CD4-positive, alpha-beta T cell treated with Interleukin-10 for 1 hour (primary cell): ENCODE data around the gene SLC39A7.

Experiments
- DNase-seq: peaks from one replicate; pipeline ENCODE4 v3.0.0-alpha.2; 2020

Gene SLC39A7

DNA sequence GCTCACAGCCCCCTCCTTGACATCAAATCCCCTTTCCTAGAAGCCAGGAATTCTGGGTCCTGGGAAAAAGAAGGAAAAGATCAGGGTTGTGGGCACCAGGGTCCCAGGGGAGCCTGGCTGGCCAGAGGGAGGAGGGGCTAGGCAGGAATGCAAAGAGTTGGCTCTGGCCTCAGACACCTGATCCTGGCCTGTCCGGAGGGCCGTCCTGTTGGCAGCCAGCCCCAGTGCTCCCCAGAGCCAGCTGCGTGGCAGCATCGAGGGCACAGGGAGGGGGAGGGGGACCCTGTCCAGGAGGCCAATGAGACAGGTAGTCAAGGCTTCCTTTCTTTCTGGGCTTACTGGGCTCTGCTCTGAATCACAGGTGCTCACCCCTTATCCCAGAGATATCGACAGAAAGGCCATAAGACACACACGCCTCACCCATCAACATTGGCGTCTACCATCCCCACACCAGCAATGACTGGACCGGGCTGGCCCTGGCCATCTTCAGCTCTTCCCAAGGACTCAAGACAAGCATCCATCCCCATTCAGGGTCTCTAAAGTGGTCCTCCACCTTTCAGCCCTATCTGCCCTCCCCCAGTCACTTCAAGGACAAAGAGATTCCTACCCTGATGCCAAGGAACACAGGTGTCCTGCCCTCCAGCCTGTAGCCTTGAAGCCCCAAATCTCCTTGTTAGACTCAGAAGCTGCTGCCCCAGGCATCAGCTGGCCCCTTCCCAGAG lies 9.1 kb upstream of the SLC39A7 start:
- DNase-seq = no peak

DNA sequence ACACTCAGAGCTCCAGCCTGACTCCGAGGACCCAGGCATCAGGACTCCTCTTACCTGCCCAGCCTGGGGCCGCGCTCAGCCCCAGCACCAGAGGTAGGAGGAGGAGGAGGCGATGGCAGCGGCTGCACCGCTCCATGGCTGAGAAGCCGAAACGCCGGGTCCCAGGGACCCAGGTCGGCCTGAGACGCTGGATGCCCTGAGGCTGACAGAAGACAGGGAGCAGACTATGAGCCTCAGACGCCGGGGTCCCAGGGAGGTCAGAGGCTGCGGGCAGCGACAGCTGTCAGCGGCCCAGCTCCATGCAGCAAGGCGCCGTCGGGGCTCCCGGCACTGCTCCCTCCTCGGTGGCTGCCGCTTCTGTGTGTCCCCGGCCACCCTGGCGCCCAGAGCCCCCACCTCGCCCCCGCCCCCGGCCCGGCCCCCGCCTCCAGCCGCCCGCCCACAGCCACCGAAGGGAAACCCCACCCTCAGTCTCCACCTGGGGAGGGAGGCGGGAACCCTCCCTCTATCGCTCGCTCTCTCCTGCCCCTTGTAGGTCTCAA lies 8.5 kb upstream of the SLC39A7 start, which contains the start of gene COL11A2:
Gene COL11A2, minus strand, starts transcription at position 363 of the 542 bp plus-strand sequence. Its CDS starts 227 bp downstream, at position 136.
- peak; percentile 43 for DNase-seq

DNA sequence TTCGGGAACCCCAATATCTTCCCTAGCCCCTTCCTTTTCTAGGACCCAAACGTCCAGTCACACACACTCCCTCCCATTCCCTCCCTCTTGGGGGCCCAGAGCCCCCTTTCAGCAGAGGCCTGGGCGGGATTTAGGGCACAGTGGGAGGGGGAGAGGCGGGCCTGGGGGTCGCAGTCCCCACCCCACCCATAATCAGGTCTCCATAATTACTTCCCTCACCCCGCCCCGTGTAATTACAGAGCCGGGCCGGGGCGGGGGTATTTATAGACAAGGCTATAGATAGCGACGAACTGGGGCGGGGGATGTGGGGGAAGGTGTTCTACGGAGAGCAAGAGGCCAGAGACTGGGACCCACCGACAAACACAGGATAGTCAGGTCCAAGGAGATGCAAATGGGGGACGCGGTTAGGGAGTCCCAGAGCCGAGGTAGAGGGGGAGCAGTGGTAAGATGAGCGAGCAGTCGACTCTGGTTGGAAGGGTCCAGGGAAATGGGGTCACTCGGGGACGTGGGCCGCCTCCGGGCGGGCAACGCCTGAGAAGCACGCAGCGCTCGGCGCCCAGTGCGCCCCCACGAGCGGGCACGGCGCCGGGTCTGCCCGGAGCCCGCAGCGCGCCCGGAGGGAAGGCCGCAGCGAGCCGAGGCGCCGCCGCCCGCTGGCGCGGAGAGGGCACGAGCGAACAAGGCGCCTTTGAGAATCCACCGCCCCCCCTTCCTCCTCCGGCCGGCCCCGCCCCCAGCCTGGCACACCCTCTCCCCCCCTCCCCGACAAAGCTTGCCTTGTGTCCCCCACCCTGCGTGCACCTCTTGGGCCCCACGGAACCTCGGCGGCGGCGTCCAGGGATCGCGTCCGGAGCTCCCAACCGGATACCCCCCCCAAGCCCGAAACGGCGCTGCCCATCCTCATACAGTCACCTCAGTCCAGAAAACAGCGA lies 7.7 kb upstream of the SLC39A7 start:
- no peak for DNase-seq

DNA sequence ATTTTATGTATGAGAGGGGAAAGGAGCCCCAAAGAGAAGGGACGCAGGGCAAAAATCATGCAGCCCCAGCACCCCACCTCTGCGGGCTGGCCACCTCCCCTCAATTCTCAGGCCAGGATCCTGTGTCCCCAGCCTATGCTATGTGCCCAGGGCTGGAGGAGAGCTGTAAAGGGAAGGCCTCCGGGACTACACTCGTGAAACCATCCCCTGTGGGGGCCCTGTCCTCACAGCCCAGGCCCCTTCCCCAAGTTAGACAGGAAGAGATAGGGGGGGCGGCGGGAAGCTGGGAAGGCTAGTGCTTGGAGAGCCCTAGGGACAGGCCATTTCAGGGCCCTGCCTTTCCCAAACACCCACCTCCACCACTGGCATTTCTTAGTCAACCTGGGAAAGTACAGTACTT lies 7.0 kb upstream of the SLC39A7 start:
- no peak for DNase-seq

DNA sequence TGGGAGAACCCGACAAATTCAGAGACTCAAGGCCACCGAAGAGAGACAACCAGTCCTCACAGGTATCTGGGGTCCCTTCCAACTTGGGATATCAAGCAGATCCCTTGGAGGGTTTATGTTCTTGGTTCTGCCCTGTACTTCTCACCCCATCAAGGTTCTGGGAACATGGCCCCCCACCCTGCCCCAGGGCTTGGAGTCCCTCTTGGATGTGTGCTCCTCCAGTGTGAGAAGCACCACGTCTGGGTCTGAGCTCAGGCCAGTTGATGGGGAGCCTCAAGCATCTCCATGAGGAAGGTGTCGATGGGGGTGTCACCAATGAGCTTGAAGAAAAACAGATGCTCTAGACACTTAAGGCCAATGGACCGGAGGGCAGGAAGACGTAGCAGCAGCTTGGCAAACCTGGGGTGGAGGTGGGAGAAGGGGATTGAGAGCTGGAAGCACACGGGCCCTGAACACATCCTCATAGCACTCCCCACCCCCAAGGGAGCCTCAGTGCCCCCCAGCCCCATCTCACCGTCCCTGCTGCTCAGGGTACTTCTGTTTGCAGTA lies 6.2 kb upstream of the SLC39A7 start:
- DNase-seq = no peak

DNA sequence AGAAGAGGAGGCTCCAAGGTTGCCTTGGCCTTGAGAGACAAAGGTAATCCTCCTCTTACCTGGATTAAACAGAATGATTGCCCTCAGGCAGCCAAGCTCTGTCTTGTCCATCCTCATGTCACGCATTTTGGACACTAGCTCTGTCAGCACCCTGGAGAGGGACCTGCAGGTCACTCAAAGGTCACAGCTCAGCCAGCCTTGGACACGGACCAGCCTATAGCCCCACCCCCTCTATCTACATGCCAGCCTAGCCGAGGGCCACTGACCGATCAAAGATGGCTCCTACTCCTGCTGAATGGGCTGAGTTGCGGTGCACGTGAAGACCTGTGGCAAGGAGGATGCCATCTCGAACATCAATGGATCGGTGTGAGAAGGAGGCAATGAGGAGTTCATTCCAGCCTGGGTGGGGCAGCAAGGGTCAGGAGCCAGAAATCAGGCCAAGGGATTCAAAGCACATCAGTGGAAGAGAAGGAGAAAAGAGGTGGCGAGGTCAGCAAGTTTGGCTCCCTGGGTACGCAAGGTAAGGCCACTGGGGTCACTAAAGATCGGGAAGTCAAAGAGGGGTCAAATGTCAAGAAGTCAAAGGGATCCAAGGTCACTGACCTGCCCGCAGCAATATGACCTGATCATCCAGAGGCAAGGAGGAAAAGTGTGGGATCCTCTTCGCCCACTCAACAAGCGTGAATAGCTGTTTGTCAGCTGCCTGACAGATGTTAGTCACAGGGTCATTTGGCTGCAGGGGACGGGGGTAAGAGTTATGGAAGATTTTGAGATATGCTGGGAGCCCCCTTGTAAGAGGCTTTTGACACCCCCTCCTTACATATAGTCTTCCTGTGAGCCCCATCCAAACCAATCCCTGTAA lies 5.1 kb upstream of the SLC39A7 start:
- DNase-seq = no peak

DNA sequence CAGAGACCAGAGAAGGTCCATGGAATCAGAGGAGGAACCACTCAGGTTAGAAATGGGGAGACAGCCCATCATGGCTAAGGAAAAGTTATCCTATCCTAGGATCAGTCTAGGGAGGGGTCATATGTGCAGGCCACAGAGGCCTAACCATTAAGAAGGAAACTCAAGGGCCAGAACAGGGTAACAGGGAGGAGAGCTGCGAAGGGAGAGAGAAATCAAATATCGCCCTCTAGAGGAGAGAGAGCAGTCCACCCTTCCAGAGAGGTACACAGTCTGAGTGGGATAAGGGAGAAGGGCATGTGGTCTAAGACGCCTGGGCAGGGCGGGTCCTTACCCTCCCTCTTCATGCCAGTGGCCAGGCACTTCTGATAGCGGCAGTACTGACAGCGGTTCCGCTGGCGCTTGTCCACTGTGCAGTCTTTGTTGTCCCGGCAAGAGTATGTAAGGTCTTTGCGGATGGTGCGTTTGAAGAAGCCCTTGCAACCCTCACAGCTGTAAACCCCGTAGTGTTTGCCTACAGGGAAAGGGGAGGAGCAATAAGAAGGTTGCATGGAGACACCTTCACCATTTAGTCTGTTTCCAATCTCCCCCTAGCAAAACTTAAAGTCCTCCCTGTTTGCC lies 3.1 kb upstream of the SLC39A7 start:
- DNase-seq = peak; percentile 70

DNA sequence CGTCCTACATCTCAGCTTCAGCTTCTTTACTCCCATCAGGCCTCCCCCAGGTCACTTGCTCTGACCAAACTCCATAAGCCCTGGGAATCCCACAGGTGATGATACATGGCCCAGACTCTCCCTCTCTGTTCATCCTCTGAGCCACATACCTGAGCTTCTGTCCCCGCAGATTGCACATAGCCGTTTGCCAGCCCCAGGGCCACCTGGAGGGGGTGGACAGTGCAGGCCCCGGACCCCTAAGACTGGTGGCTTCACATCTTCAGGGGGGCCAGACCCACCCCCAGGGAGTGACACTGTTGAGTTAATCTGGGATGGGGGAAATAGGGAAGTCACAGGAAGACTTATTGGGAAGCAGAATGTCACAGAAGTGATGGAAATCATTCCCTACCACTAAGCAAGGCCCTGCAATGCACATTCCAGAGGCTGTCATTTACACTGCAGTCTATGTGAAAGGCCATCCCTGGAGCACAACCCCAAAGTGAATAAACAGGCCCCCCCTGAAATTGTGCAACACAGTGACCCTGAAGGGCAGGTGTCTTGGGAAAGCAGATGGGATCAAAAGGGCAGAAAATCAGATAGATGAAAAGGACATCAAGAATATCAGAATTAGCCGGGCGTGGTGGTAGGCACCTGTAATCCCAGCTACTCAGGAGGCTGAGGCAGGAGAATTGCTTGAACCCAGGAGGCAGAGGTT lies 2.4 kb upstream of the SLC39A7 start:
- DNase-seq = no peak

DNA sequence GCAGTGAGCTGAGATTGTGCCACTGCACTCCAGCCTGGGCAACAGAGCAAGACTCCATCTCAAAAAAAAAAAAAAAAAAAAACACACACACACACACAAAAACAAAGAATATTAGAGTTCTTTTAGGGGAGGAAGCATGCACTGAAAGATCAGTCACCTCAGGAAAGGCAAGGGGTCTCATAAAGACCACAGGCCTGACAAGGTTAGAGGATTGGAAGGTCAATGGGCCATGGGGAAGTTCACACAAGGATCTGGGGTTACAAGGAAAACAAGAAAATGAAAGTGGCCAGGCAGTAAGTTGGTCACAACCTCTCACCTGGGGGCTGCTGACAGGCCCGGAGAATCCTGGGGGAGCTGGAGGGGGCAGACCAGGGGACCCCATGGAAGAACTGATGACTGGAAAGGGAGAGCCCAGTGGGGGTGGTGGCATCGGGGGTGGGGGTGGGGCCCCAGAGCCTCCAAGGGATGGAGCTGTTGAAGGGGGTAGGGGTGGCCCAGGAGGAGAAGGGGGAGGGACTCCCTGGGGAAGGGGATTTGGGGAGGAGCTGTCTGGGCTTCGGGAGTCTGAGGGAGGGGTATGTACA lies 1.7 kb upstream of the SLC39A7 start:
- DNase-seq = no peak

DNA sequence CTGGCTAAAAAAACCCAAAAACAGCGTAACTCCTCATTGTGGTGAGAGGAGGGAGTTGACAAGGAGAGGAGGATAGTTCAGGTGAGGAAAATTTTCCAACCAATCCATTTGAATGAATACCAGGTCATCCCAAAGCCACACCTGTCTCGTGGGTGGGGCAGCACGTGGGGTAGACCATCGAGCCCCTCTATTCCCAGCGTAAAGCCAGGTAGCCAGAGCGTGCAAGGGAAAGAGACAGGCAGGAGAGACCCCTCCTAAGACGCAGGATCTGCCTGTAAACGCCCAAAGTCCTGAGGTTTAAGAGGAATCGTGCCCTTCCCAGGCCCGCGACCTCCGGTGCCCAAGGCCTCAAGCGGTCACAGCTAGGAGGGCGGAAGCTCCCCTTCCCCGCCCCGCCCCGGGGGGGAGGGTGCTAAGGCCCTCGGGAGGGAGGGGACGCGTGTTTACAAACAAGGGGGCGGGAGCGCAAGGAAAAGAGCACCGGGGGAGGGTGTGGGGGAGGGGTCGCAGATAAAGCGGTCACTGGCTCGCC lies 914 bp upstream of the SLC39A7 start:
- peak; percentile 77 for DNase-seq

DNA sequence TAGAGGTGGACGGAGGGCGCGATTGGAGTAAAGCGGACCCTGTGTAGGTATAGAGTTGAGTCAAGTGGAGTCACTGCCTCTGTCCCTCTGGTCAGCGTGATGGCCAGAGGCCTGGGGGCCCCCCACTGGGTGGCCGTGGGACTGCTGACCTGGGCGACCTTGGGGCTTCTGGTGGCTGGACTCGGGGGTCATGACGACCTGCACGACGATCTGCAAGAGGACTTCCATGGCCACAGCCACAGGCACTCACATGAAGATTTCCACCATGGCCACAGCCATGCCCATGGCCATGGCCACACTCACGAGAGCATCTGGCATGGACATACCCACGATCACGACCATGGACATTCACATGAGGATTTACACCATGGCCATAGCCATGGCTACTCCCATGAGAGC lies 479 bp downstream of the SLC39A7 start:
- no peak for DNase-seq

DNA sequence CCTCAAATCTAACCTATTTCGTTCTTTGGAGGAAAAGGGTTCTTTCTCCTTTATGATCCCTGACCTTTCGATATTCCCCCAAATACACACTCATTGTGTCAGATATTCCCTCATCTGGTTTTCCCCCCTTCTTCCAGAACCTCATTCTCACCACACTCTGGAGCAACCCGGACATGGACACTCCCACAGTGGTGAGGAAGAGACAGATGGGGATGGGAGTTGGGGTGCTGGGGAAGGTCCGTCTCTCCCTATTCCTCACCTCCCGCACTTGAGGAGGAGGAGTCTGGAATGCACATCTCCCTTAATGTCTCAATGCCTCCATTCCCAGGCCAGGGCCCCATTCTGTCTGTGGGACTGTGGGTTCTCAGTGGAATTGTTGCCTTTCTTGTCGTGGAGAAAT lies 1.3 kb downstream of the SLC39A7 start:
- DNase-seq = no peak

DNA sequence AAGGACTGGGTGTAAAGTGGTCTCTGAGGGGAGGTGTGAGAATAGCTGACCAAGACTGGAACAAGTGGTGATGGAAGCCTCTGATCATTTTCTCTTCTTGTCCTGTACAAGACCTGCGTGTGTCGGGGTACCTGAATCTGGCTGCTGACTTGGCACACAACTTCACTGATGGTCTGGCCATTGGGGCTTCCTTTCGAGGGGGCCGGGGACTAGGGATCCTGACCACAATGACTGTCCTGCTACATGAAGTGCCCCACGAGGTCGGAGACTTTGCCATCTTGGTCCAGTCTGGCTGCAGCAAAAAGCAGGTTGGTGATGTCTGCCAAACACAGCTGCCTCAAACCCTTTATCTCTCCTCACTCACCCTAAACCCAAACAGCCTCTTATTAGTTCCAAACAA lies 2.1 kb downstream of the SLC39A7 start:
- no peak for DNase-seq

DNA sequence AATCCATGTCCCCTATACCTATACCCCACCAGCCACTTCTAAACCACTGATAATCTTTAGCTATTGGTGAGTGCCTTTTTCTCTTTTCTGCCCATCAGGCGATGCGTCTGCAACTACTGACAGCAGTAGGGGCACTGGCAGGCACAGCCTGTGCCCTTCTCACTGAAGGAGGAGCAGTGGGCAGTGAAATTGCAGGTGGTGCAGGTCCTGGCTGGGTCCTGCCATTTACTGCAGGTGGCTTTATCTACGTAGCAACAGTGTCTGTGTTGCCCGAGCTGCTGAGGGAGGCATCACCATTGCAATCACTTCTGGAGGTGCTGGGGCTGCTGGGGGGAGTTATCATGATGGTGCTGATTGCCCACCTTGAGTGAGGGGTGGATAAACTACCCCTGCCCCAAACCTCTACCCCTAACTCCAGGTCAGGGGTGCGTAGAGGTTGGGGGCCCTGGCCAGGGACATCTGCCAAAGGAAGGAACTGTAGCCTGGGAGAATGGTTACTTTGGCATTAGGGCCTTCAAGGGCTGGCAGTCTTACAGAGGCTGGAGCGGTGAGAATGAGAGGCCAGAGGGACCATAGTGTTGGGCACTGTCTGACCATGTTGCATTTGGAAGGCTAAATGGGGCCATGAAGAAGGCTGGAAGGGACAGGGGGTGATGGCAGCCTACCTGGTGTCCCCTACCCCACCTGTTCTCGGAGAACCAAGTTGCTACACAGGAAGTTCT lies 2.9 kb downstream of the SLC39A7 start:
- DNase-seq = no peak

DNA sequence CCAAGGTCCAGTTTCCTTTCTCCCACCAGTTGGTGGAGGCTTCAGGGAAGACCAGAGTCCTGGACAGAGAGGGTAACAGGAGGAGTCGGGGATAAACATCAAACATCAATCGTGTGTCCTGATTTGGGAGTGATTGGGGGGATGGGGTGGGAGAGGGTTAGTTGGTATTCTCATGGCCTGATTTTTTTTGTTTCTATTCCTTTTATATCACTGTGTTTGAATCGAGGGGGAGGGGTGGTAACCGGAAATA lies 3.4 kb downstream of the SLC39A7 start:
- no peak for DNase-seq

DNA sequence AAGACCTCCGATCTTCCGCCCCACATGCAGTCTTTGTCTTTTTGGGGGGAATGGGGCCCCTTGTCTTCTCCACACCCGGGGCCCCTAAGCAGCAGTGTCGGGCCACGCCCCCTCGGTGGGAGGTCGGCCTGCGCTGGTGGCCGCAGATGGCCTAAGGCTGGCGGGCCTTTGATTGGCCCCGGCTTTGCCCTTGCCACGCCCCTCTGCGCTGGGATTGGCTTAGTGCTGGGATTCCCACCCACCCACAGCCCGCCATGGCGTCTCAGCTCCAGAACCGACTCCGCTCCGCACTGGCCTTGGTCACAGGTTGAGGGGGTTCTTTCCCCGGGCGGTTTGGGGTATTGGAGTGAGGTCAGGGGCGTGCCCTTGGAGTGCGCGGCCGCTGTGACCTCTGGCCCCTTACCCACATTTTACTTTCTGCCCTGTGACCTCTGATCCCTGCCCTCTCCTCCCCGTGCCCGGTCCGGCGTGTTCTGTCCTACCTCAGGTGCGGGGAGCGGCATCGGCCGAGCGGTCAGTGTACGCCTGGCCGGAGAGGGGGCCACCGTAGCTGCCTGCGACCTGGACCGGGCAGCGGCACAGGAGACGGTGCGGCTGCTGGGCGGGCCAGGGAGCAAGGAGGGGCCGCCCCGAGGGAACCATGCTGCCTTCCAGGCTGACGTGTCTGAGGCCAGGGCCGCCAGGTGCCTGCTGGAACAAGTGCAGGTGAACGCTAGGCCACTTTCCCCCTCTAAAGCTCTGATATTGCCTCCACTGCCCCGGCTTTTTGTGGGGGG lies 3.9 kb downstream of the SLC39A7 start, which contains the start of gene HSD17B8:
Gene HSD17B8, plus strand, starts transcription at position 241 of the 776 bp plus-strand sequence. Its CDS starts 14 bp downstream, at position 255.
- DNase-seq = peak; percentile 93

DNA sequence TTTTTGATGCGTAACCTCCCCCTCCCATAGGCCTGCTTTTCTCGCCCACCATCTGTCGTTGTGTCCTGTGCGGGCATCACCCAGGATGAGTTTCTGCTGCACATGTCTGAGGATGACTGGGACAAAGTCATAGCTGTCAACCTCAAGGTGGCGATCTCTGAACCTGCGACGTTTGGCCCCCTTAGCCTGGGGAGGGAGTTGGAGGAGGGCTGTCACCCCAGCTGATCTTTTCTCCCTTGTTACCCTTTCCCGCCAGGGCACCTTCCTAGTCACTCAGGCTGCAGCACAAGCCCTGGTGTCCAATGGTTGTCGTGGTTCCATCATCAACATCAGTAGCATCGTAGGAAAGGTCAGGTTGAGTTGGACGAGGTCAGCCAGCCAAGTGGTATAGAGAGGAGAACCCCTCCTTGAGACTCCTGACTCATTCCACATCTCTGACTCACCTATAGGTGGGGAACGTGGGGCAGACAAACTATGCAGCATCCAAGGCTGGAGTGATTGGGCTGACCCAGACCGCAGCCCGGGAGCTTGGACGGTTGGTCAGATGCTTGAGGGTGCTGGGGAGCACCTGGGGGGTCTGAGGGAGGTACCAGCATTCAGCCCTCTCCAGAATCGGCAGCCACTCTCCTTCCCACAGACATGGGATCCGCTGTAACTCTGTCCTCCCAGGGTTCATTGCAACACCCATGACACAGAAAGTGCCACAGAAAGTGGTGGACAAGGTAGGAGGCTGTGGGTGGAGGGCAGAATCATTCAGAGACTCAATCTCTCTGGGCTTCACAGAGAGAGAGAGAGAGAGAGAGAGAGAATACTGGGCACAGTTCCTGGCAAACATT lies 4.7 kb downstream of the SLC39A7 start:
- peak; percentile 29 for DNase-seq
